Loucy (cell line): ENCODE results near the gene ADIG.

Experiments
- EZH2phosphoT487 ChIP-seq: fragments of 200-600 bp; IDR thresholded peaks from 2 replicates; pipeline ENCODE4 v1.6.1; 2018; ENCODE audit warnings: antibody characterized with exemption, mild to moderate bottlenecking, moderate library complexity, borderline replicate concordance
- TF ChIP-seq, protein P1 (sequence below): fragments of 200-600 bp; sonication (generic); conservative IDR thresholded peaks from 2 replicates; pipeline ENCODE4 v1.5.1; 2014; ENCODE audit warnings: mild to moderate bottlenecking, antibody characterized with exemption, low read length

GRCh38 chr20:38534756-38535155 lies 46.2 kb upstream of the ADIG start:
- TF ChIP-seq, protein P1, sequence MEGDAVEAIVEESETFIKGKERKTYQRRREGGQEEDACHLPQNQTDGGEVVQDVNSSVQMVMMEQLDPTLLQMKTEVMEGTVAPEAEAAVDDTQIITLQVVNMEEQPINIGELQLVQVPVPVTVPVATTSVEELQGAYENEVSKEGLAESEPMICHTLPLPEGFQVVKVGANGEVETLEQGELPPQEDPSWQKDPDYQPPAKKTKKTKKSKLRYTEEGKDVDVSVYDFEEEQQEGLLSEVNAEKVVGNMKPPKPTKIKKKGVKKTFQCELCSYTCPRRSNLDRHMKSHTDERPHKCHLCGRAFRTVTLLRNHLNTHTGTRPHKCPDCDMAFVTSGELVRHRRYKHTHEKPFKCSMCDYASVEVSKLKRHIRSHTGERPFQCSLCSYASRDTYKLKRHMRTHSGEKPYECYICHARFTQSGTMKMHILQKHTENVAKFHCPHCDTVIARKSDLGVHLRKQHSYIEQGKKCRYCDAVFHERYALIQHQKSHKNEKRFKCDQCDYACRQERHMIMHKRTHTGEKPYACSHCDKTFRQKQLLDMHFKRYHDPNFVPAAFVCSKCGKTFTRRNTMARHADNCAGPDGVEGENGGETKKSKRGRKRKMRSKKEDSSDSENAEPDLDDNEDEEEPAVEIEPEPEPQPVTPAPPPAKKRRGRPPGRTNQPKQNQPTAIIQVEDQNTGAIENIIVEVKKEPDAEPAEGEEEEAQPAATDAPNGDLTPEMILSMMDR: no peak
- no peak for TF ChIP-seq EZH2phosphoT487
